IPS-18c (cell line): Measurements from ENCODE around the gene KRTAP5-8.
"Not testable (repeated sequence)": the region's sequence is repeated elsewhere in the genome, so short reads cannot be mapped to it uniquely, and the experiment has no call there.

ENCODE experiments used
- H3K4me3 ChIP-seq: 2 replicates; pipeline ENCODE4 v1.7.0; 2013; ENCODE audit warnings: low read depth, mild to moderate bottlenecking, low read length, moderate library complexity; ENCODE audit not compliant: insufficient read depth
- H3K9me3 ChIP-seq: one replicate; pipeline ENCODE4 v1.6.1; 2013; ENCODE audit warnings: mild to moderate bottlenecking, low read length, moderate library complexity; ENCODE audit not compliant: control insufficient read depth, insufficient read depth

The KRTAP5-8 gene

DNA sequence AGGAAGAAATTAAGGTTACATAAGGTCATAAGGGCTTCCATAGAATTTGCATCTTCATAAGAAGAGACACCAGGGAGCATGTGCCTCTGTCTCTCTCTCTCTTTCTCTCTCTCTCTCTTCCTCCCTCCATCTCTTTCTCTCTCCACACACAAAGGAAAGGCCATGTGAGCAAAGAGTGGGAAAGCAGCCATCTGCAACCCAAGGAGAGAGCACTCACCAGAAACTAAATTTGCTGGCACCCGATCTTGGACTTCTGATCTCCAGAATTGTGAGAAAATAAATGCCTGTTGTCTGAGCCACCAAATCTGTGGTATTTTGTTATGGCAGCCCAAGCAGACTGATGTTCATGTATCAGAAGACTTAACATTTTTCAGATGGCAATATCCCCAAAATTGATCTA, 21.2 kb downstream of the KRTAP5-8 start:
- H3K9me3 ChIP-seq: peaks cover 4% of the 10 kb centered on the region
- no peak overlapping the region for H3K4me3 ChIP-seq

- no peak overlapping the region for H3K4me3 ChIP-seq
- peaks cover 4% of the 10 kb centered on the region for H3K9me3 ChIP-seq
Measured at GRCh38 chr11:71562120-71562519, 24.3 kb downstream of the KRTAP5-8 start.

DNA sequence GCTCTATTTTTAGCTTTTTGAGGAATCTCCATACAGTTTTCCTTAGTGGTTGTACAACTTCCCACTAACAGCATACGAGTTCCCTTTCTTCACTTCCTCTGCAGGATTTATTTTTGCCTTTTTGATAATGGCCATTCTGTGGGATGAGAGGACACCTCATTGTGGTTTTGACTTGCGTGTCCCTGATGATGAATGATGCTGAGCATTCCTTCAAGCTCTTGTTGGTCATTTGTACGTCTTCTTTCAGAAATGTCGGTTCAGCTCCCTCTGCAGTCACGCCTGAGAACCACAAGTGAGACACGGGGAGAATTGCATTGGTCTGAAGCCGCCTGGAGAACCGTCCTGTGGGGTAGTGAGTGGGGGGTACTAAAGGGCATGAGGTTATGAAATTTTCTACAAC, 25.6 kb downstream of the KRTAP5-8 start:
- H3K4me3 ChIP-seq: no peak overlapping the region
- H3K9me3 ChIP-seq: peaks cover 4% of the 10 kb centered on the region

GRCh38 chr11:71564430-71564829, 26.6 kb downstream of the KRTAP5-8 start:
- Histone ChIP-seq H3K4me3 (no peak overlapping the region), H3K9me3 (peaks cover 4% of the 10 kb centered on the region)

DNA sequence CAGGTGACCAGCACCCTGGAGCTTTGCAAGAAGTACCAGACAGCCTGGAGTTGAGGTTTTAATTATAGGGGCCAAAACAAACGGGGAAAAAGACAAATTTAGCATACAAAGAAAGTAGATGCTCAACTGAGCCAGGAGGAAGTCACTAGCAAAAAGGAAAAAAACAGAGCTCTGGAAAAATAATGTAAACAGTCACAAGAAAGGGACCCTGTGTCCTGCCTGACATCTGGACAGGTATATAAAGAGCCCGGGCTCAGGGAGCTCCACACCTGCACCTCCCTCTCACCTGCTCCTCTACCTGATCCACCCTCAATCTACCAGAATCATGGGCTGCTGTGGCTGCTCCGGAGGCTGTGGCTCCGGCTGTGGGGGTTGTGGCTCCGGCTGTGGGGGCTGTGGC, 27.4 kb downstream of the KRTAP5-8 start, which contains the start of gene KRTAP5-10:
TSS of gene KRTAP5-10 (plus strand) at position 301 of the 400 bp plus-strand sequence. CDS start at position 326, 25 bp downstream.
- Histone ChIP-seq H3K4me3 (no peak within 1 kb of the TSS), H3K9me3 (peaks cover 5% of the 10 kb centered on the region)

GRCh38 chr11:71566081-71566620, 28.3 kb downstream of the KRTAP5-8 start:
- Histone ChIP-seq H3K9me3 (peaks cover 6% of the 10 kb centered on the region), H3K4me3 (no peak overlapping the region)

- not testable (repeated sequence) for H3K4me3 ChIP-seq, H3K9me3 ChIP-seq
Measured at GRCh38 chr11:71566626-71567599, 29.1 kb downstream of the KRTAP5-8 start.

GRCh38 chr11:71567633-71568032, 29.8 kb downstream of the KRTAP5-8 start:
- not testable (repeated sequence) for H3K9me3 ChIP-seq, H3K4me3 ChIP-seq

GRCh38 chr11:71568704-71569349, 31.0 kb downstream of the KRTAP5-8 start:
- Histone ChIP-seq H3K9me3 (peaks cover 2% of the 10 kb centered on the region), H3K4me3 (no peak overlapping the region)

- H3K9me3 ChIP-seq, H3K4me3 ChIP-seq: not testable (repeated sequence)
Measured at GRCh38 chr11:71571101-71571850, 33.5 kb downstream of the KRTAP5-8 start.

- Histone ChIP-seq H3K4me3 (no peak overlapping the region), H3K9me3 (peaks cover 2% of the 10 kb centered on the region)
Measured at GRCh38 chr11:71572811-71573210, 35.0 kb downstream of the KRTAP5-8 start.

DNA sequence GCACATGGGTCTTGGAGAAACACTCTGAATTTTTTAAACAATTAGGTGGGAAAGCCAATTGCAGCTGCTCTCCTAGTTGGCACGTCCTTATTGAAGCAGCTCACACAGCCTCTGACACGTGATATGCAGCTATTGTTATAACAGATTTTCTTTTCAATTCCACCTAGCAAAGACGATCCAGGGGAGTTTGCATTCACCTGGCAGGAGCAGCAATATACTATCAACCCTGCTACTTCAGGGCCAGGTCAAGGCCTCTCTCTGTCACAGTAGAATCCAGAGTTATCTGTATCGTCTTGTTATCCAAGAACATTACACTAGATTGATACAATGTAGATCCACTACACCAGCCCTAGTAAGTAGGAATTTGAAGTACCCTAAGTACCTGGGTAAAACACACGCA, 36.6 kb downstream of the KRTAP5-8 start:
- Histone ChIP-seq H3K9me3 (peaks cover 2% of the 10 kb centered on the region), H3K4me3 (no peak overlapping the region)

DNA sequence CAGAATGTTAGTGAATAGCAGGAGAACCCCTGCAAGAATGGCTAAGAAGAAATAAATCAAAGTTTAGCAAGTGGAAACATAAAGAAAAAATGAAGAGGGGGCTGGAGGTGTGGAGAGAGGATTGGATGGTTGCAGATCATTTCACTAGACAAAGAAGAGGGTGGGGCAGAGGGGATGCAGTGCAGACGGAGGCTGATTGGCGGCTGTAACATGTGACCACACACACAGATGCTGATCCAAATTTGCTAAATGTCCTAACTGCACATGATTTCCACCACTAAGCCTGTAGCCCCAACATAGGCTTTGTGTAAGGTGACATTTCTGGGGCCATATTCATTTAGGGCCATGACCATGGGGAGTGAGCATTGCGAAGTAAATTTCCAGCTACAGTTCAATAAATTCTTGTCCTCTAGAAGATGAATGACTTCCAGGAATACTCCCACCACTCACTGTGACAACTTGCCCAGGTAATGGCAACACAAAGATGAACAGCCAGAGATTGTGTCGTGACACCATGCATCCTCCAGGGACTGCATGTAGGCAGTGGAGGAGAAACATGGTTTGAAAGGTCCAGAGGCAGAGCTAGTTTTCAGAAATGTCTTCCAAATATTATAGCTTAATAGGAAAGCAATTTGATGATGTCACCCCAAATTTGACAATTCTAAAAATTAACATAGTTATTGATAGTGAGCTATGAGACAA, 38.0 kb downstream of the KRTAP5-8 start:
- no peak overlapping the region for H3K4me3 ChIP-seq
- no peaks in the 10 kb centered on the region for H3K9me3 ChIP-seq

- H3K4me3 ChIP-seq, H3K9me3 ChIP-seq: not testable (repeated sequence)
Measured at GRCh38 chr11:71576688-71577465, 39.1 kb downstream of the KRTAP5-8 start.

GRCh38 chr11:71577469-71578004, 39.7 kb downstream of the KRTAP5-8 start:
- Histone ChIP-seq H3K4me3 (no peak overlapping the region), H3K9me3 (peaks cover 2% of the 10 kb centered on the region)

DNA sequence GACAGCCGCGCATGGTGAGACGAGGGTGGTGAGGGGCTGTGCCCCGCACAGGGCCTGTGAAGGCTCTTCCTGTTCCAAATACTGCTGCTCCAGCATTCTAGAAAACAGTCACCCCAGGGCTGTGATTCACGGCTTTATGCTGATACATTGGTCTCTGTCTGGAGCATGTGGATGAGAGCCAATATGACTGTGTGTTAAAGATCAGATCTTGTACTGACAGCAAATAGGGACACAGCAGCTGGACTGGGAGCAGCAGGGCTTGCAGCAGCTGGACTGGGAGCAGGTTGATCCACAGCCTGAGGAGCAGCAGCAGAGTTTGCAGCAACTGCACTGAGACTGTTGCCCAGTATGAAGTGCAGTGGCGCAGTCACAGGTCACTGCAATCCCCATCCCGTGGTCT, 41.7 kb downstream of the KRTAP5-8 start:
- H3K9me3 ChIP-seq, H3K4me3 ChIP-seq: not testable (repeated sequence)
